Type B pancreatic cell (in vitro differentiated cells): ENCODE measurements around the gene TCF7L2. TPM values are rescaled to one million over a fixed set of nuclear protein-coding genes. Genes with fewer than 3 reads are reported as not detected.
A peak's percentile ranks its signal among the peaks of the same experiment; 100 is the strongest.

Source experiments
- DNase-seq: peaks from one replicate; pipeline ENCODE4 v3.0.0; 2021; ENCODE audit warnings: mixed read lengths; ENCODE audit not compliant: unreplicated experiment; ENCODE audit errors: extremely low spot score
- H3K27ac Mint-ChIP-seq: 2 replicates; pipeline ENCODE4 v1.8.0; 2021; ENCODE audit warnings: mild to moderate bottlenecking, mixed read lengths
- H3K27me3 Mint-ChIP-seq: 2 replicates; pipeline ENCODE4 v1.8.0; 2021; ENCODE audit warnings: mixed read lengths
- H3K36me3 Mint-ChIP-seq: 2 replicates; pipeline ENCODE4 v1.8.0; 2021; ENCODE audit warnings: mixed read lengths
- H3K4me1 Mint-ChIP-seq: one replicate; pipeline ENCODE4 v1.8.0; 2021; ENCODE audit warnings: mixed read lengths; ENCODE audit not compliant: unreplicated experiment
- H3K4me3 Mint-ChIP-seq: 2 replicates; pipeline ENCODE4 v1.8.0; 2021; ENCODE audit warnings: mild to moderate bottlenecking, mixed read lengths
- H3K9me3 Mint-ChIP-seq: 2 replicates; pipeline ENCODE4 v1.8.0; 2021; ENCODE audit warnings: mixed read lengths
- total RNA-seq: library from RNA; stranded (reverse); gene quantifications from 2 replicates; pipeline ENCODE4 v1.2.1, GENCODE V29; 2021; ENCODE audit warnings: low replicate concordance
- TF ChIP-seq, protein P1 (sequence below): fragments of 200-600 bp; sonication (generic); conservative IDR thresholded peaks from 2 replicates; pipeline ENCODE4 v1.5.0; 2021; ENCODE audit warnings: antibody characterized with exemption, mild to moderate bottlenecking

The TCF7L2 gene
- total RNA-seq, 1 donor from 2014 or later, result 39.7 TPM

DNA sequence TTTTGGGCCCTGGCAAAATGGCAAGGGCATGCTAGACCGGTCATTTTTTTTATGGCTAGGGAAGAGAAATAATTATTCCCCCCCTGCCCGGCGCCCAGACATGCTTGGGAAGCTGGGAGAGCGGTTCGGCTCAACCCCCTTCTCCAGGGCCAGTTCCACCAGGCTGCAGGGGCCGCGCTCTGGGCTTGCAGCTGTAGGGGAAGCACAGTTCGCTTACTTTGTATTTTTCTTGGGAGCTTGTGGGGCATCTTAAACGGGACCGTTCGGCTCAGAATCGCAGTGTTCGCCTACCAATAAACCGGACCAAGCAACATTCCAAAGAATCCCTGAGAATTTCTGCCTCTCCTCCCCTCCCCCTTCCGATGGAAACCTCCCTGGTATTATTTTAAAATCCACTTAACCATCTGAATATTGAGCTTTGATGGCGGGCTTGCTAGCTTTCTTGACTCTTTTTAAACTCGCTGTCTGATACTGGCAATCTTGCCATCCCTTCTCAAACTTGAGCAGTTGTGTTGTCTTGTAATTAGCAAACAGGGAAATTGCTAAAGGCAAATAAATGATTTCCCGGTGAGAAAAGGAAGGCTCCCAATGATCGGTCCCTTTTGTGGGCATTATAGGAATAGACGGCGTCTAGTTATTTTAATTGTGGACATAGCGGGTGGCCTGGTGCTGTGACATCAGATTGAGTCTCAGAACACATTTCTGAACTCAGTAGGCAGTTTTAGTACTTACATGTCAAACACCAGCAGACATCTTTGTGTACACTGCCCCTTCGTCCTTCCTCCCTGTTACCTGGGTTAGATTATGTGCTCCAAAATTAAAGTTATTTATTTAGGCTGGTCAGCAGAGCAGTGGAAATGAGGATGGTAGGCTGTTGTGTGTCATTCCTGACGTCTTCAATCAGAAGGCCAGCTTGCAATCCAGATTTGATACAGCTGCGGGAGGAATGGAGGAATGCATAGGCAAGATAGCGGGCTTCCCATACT is 3.4 kb downstream of the TCF7L2 start:
- Mint-ChIP-seq H3K9me3 (no peaks in the 10 kb centered on the region), H3K27ac (peak overlapping the region; percentile 93), H3K27me3 (peaks cover 3% of the 10 kb centered on the region), H3K4me1 (peaks cover 59% of the 10 kb centered on the region), H3K36me3 (peaks cover 6% of the 10 kb centered on the region), H3K4me3 (peak overlapping the region; percentile 94)
- no peak for DNase-seq
- TF ChIP-seq, protein P1, sequence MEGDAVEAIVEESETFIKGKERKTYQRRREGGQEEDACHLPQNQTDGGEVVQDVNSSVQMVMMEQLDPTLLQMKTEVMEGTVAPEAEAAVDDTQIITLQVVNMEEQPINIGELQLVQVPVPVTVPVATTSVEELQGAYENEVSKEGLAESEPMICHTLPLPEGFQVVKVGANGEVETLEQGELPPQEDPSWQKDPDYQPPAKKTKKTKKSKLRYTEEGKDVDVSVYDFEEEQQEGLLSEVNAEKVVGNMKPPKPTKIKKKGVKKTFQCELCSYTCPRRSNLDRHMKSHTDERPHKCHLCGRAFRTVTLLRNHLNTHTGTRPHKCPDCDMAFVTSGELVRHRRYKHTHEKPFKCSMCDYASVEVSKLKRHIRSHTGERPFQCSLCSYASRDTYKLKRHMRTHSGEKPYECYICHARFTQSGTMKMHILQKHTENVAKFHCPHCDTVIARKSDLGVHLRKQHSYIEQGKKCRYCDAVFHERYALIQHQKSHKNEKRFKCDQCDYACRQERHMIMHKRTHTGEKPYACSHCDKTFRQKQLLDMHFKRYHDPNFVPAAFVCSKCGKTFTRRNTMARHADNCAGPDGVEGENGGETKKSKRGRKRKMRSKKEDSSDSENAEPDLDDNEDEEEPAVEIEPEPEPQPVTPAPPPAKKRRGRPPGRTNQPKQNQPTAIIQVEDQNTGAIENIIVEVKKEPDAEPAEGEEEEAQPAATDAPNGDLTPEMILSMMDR, result no peak

DNA sequence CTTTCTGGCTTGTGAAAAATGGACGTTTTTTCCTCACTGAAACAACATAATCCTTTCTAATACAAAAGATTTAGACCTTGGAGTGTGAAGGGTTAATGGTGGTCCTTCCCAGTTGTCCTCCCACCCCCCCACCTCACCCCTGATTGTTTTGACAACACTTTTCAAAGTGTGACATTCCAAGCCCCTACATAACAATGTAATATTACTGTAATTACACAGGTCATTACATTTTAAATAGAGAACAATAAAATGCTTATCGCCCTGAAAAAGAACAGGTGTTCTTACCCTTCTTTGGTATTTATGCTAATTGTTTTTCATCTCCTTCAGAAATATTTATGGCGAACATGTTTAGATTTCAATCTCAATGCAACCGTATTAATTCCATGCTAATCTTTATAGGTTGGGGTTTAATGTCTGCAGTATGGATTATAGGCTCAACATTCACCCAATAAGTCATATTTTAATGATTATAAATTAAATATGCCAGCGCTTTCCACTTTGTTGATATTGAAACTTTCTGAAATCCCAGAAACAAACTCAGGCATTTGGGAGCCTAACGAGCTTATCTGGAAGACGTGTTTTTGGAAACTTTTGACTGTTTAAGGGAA is 5.0 kb downstream of the TCF7L2 start:
- Mint-ChIP-seq H3K36me3 (peaks cover 13% of the 10 kb centered on the region), H3K4me3 (peak overlapping the region; percentile 84), H3K27ac (peak overlapping the region; percentile 71), H3K27me3 (peaks cover 3% of the 10 kb centered on the region), H3K9me3 (no peaks in the 10 kb centered on the region), H3K4me1 (peaks cover 67% of the 10 kb centered on the region)
- DNase-seq, result no peak
- TF ChIP-seq, protein P1, result no peak

DNA sequence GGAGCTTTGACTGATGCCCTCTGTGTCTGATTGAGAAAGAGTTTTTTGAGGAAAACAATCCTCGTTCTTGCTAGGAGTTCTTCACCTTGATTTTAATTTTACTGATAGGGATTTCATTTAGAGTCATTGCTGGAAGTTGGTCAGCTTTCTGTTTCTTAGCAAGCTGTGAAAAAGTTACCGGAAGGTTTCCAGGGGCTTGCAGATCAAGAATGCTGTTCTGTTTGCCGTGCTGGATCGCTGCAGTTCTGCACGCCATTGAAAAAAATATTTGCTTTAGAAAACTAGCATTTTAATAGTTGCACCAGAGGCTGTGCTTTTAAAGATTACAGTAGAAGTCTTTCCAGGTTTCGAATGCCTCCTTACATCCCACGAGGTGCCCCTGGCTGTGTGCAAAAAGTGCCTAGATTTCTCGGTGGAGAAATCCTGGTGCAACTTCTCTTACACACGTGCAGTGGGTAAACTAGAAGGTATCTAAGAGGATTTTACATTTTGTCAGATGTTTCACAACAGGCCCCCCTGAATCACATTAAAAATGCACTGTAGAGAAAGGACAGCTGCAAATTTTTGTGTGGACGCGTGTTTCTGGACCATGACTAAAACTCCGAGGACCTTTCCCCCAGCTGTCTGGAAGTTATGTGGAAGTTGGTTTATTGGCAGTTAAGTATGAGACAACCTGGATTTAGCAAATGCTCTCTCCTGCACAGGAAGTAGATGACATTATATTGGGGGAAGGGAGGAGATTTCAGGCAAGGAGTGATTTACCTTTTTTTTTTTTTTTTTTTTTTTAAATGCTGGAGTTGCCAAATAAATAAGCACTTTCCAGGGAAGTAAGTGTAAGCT is 5.8 kb downstream of the TCF7L2 start:
- peak overlapping the region; percentile 71 for H3K27ac Mint-ChIP-seq
- H3K4me3 Mint-ChIP-seq, result peak overlapping the region; percentile 84
- no peaks in the 10 kb centered on the region for H3K9me3 Mint-ChIP-seq
- TF ChIP-seq, protein P1, result no peak
- peak; percentile 31 for DNase-seq
- H3K4me1 Mint-ChIP-seq, result peaks cover 72% of the 10 kb centered on the region
- peaks cover 3% of the 10 kb centered on the region for H3K27me3 Mint-ChIP-seq
- peaks cover 17% of the 10 kb centered on the region for H3K36me3 Mint-ChIP-seq

DNA sequence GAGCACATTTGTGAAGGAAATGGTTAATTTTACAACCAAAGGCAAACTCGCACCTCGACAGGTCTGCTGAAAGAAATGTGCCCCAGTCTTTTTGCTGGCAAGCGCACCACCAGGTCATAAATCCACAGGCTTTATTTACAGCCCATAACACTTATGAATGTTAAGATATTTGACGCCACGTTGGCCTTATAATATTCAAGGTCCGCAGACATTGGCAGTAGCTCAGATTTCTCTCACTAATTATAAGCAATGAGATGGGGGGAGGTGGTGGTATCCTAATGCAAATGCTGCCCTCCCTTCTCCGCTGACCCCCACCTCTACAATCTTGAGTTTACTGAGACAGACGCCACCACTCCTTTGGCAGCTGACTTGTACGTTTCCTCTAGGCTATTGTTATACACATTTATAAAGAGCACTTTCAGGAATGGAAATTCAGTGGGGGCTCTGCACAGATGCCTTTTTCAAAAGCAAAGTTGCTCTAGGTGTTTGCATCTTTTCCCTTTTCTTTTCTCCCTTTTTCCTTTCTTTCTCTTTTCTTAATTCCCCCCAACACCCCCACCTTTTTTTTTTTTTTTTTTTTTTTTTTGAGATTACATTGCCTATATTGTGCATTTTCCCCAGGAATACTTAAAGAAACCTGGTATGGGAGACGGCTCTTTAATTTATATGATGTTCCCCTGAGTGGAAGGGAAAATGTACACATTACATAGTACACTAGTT is 6.7 kb downstream of the TCF7L2 start:
- H3K4me3 Mint-ChIP-seq, result peak overlapping the region; percentile 84
- peaks cover 2% of the 10 kb centered on the region for H3K27me3 Mint-ChIP-seq
- TF ChIP-seq, protein P1, result no peak
- peaks cover 79% of the 10 kb centered on the region for H3K4me1 Mint-ChIP-seq
- DNase-seq, result no peak
- H3K27ac Mint-ChIP-seq, result peak overlapping the region; percentile 71
- H3K9me3 Mint-ChIP-seq, result no peaks in the 10 kb centered on the region
- H3K36me3 Mint-ChIP-seq, result peaks cover 22% of the 10 kb centered on the region

DNA sequence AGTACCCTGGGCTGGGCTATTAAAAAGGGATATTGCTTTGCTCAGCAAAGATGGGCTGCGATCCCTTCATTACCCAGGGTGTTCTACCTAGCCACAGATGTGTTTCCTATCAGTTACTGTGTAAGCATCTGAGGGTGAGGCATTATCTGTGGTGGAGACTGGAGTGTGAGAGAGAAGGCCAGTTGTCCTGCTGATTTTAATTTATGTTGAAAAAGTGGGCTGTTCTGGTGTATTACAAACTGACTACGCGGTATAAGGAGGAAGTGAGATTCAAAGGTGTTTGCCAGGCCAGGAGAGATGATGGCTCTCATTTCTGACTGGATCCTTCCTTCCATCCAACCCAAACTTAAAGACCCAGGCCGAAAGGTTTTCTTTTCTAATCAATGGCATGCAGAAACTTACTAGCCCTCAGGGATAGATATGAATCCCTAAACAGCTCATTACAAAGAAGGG is 7.6 kb downstream of the TCF7L2 start:
- no peaks in the 10 kb centered on the region for H3K9me3 Mint-ChIP-seq
- no peaks in the 10 kb centered on the region for H3K27me3 Mint-ChIP-seq
- peaks cover 84% of the 10 kb centered on the region for H3K4me1 Mint-ChIP-seq
- TF ChIP-seq, protein P1, result no peak
- no peak for DNase-seq
- H3K27ac Mint-ChIP-seq, result peak overlapping the region; percentile 29
- H3K4me3 Mint-ChIP-seq, result peak overlapping the region; percentile 46
- H3K36me3 Mint-ChIP-seq, result peaks cover 26% of the 10 kb centered on the region
